GOT3 (cell line): ENCODE results near the gene TYW5.

Experiments used
- DNase-seq: peaks from one replicate; lab custom pipeline; 2025; ENCODE audit warnings: mixed read lengths; lab: John Stamatoyannopoulos, UW

Gene TYW5

GRCh38 chr2:199955339-199956061 lies at the start of gene TYW5, which contains the start of gene MAIP1:
TYW5 (minus strand) TSS chr2:199955491; CDS start chr2:199955470, 21 bp downstream.
MAIP1 (plus strand) TSS chr2:199955582; CDS start chr2:199955799, 217 bp downstream.
- peak; percentile 42 for DNase-seq

- DNase-seq = no peak
Observed at GRCh38 chr2:200003444-200003843, 48.2 kb upstream of the TYW5 start.

- no peak for DNase-seq
Observed at GRCh38 chr2:200000444-200001163, 45.3 kb upstream of the TYW5 start.

- no peak for DNase-seq
Observed at GRCh38 chr2:199999166-199999565, 43.9 kb upstream of the TYW5 start.

- no peak for DNase-seq
Observed at GRCh38 chr2:199997296-199997695, 42.0 kb upstream of the TYW5 start.

GRCh38 chr2:199994896-199995295 lies 39.6 kb upstream of the TYW5 start:
- DNase-seq = no peak

GRCh38 chr2:199994371-199994770 lies 39.1 kb upstream of the TYW5 start:
- DNase-seq = no peak

- DNase-seq = no peak
Observed at GRCh38 chr2:199992296-199992695, 37.0 kb upstream of the TYW5 start.

GRCh38 chr2:199991691-199992090 lies 36.4 kb upstream of the TYW5 start:
- no peak for DNase-seq

GRCh38 chr2:199989822-199990221 lies 34.5 kb upstream of the TYW5 start:
- DNase-seq = no peak

- no peak for DNase-seq
Observed at GRCh38 chr2:199988151-199988550, 32.9 kb upstream of the TYW5 start.

- DNase-seq = no peak
Observed at GRCh38 chr2:199987586-199987985, 32.3 kb upstream of the TYW5 start.

- no peak for DNase-seq
Observed at GRCh38 chr2:199985625-199986207, 30.4 kb upstream of the TYW5 start.

GRCh38 chr2:199984755-199985154 lies 29.5 kb upstream of the TYW5 start:
- no peak for DNase-seq

GRCh38 chr2:199984159-199984558 lies 28.9 kb upstream of the TYW5 start:
- no peak for DNase-seq

GRCh38 chr2:199983534-199983933 lies 28.2 kb upstream of the TYW5 start:
- DNase-seq = no peak

GRCh38 chr2:199982126-199982843 lies 27.0 kb upstream of the TYW5 start:
- no peak for DNase-seq

- DNase-seq = peak; percentile 67
Observed at GRCh38 chr2:199979832-199980628, 24.7 kb upstream of the TYW5 start.

- DNase-seq = no peak
Observed at GRCh38 chr2:199979398-199979797, 24.1 kb upstream of the TYW5 start.

GRCh38 chr2:199977984-199978415 lies 22.7 kb upstream of the TYW5 start:
- DNase-seq = peak; percentile 2

GRCh38 chr2:199975273-199975895 lies 20.1 kb upstream of the TYW5 start:
- no peak for DNase-seq
